Nephron progenitor cell (in vitro differentiated cells): ENCODE results near the gene NRF1.

ENCODE experiments used
- DNase-seq: peaks from one replicate; pipeline ENCODE4 v3.0.0; 2021
- H3K27ac Mint-ChIP-seq: 2 replicates; pipeline ENCODE4 v1.8.0; 2021; ENCODE audit warnings: mild to moderate bottlenecking, moderate library complexity, mixed read lengths
- H3K27me3 Mint-ChIP-seq: 2 replicates; pipeline ENCODE4 v1.8.0; 2021; ENCODE audit warnings: mild to moderate bottlenecking, low read depth, mixed read lengths; ENCODE audit not compliant: poor library complexity
- H3K36me3 Mint-ChIP-seq: 2 replicates; pipeline ENCODE4 v1.8.0; 2021; ENCODE audit warnings: low read depth, mixed read lengths
- H3K4me1 Mint-ChIP-seq: 2 replicates; pipeline ENCODE4 v1.8.0; 2021; ENCODE audit warnings: mixed read lengths
- H3K4me3 Mint-ChIP-seq: 2 replicates; pipeline ENCODE4 v1.8.0; 2021; ENCODE audit warnings: mild to moderate bottlenecking, moderate library complexity, mixed read lengths
- H3K9me3 Mint-ChIP-seq: 2 replicates; pipeline ENCODE4 v1.8.0; 2021; ENCODE audit warnings: mild to moderate bottlenecking, moderate library complexity, mixed read lengths
- TF ChIP-seq, protein P1 (sequence below): fragments of 200-600 bp; sonication (generic); IDR thresholded peaks from 2 replicates; pipeline ENCODE4 v1.5.0; 2021; ENCODE audit warnings: antibody characterized with exemption

NRF1 gene

DNA sequence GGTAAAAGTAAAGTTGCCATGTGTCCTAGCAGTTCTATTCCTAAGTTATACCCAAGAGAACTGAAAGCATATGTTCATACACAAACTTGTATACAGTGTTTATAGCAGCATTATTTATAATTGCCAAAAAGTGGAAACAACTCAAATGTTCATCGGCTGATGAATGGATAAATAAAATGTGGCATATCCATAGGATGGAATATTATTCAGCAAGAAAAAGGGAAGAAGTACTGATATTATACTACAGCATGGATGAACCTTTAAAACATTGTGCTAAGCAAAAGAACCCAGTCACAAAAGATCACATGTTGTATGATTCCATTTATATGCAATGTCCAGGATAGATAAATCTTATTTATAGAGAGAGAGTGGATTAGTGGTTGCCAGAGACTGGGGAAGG, 68.9 kb downstream of the NRF1 start:
- Mint-ChIP-seq H3K36me3 (peaks cover 75% of the 10 kb centered on the region), H3K4me3 (no peak overlapping the region)

GRCh38 chr7:129684777-129685176, 73.3 kb downstream of the NRF1 start:
- no peaks in the 10 kb centered on the region for H3K9me3 Mint-ChIP-seq
- H3K36me3 Mint-ChIP-seq: peaks cover 54% of the 10 kb centered on the region
- H3K27ac Mint-ChIP-seq: no peak overlapping the region
- no peaks in the 10 kb centered on the region for H3K27me3 Mint-ChIP-seq
- H3K4me3 Mint-ChIP-seq: no peak overlapping the region
- TF ChIP-seq, protein P1, sequence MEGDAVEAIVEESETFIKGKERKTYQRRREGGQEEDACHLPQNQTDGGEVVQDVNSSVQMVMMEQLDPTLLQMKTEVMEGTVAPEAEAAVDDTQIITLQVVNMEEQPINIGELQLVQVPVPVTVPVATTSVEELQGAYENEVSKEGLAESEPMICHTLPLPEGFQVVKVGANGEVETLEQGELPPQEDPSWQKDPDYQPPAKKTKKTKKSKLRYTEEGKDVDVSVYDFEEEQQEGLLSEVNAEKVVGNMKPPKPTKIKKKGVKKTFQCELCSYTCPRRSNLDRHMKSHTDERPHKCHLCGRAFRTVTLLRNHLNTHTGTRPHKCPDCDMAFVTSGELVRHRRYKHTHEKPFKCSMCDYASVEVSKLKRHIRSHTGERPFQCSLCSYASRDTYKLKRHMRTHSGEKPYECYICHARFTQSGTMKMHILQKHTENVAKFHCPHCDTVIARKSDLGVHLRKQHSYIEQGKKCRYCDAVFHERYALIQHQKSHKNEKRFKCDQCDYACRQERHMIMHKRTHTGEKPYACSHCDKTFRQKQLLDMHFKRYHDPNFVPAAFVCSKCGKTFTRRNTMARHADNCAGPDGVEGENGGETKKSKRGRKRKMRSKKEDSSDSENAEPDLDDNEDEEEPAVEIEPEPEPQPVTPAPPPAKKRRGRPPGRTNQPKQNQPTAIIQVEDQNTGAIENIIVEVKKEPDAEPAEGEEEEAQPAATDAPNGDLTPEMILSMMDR: no peak
- DNase-seq: no peak
- H3K4me1 Mint-ChIP-seq: no peaks in the 10 kb centered on the region

More for the DNA sequence above, 68.9 kb downstream of the NRF1 start:
- Mint-ChIP-seq H3K27ac (no peak overlapping the region), H3K27me3 (no peaks in the 10 kb centered on the region), H3K9me3 (peaks cover 14% of the 10 kb centered on the region), H3K4me1 (no peaks in the 10 kb centered on the region)
- no peak for DNase-seq
- TF ChIP-seq, protein P1: no peak

DNA sequence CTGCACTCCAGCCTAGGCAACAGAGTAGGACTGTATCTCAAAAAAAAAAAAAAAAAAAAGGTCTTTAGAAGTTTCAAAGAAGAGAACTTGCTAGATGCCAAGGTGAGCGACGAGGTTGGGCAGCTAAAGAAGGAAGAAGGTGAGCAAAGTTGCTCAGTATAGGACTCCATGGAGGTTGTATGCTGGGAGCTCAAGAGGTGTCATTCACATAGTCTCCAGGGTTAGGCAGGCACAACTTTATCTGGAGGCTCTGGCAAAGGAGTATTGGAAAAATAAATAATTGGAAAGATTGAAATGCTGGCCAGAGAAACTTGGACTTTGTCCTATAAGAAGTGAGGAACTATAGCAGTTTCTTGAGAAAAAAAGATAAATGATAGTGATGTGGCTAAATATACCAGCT, 74.5 kb downstream of the NRF1 start:
- DNase-seq: no peak
- Mint-ChIP-seq H3K4me1 (no peaks in the 10 kb centered on the region), H3K9me3 (no peaks in the 10 kb centered on the region), H3K4me3 (no peak overlapping the region), H3K27ac (no peak overlapping the region), H3K36me3 (peaks cover 47% of the 10 kb centered on the region), H3K27me3 (no peaks in the 10 kb centered on the region)
- TF ChIP-seq, protein P1: no peak

- Mint-ChIP-seq H3K4me1 (peaks cover 5% of the 10 kb centered on the region), H3K4me3 (no peak overlapping the region), H3K27me3 (no peaks in the 10 kb centered on the region), H3K9me3 (no peaks in the 10 kb centered on the region), H3K27ac (no peak overlapping the region), H3K36me3 (peaks cover 54% of the 10 kb centered on the region)
- TF ChIP-seq, protein P1: no peak
- no peak for DNase-seq
These were observed 77.1 kb downstream of the NRF1 start for GRCh38 chr7:129688503-129689222.

- Mint-ChIP-seq H3K27me3 (no peaks in the 10 kb centered on the region), H3K4me3 (no peak overlapping the region), H3K4me1 (peaks cover 5% of the 10 kb centered on the region), H3K9me3 (no peaks in the 10 kb centered on the region), H3K27ac (no peak overlapping the region), H3K36me3 (peaks cover 51% of the 10 kb centered on the region)
- TF ChIP-seq, protein P1: no peak
- no peak for DNase-seq
These were observed 78.6 kb downstream of the NRF1 start for GRCh38 chr7:129689995-129690581.

DNA sequence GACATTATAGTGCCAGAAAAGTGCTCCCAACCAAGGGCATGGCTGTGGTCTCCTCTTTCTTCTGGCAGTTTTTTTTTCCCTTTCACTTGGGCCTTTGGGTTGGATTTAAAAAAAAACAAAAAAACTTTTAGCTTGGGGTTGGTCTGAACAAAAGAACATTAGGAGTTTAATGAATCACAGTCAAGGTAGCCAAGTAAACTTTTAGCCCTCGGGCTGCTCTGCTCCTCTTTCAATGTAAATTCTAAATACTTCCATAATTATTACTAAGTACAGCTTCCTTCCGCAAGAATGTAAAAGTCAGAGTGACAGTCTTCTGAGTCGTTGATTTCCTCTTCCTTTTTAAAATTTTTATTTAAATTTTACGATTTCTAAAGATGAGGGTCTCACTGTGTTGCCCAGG, 79.2 kb downstream of the NRF1 start:
- Mint-ChIP-seq H3K9me3 (no peaks in the 10 kb centered on the region), H3K4me3 (no peak overlapping the region), H3K27ac (no peak overlapping the region), H3K27me3 (no peaks in the 10 kb centered on the region), H3K4me1 (peaks cover 5% of the 10 kb centered on the region), H3K36me3 (peaks cover 47% of the 10 kb centered on the region)
- TF ChIP-seq, protein P1: no peak
- DNase-seq: no peak
